RWPE2 (cell line): Measurements from ENCODE around the gene IZUMO4.
A peak's percentile ranks its signal among the peaks of the same experiment; 100 is the strongest.

Experiments used
- ATAC-seq: fragments of 200-7000 bp; cut with Tn5 transposase; 3 replicates; pipeline ENCODE4 v1.9.1; 2021; ENCODE audit warnings: low read depth
- DNase-seq: peaks from one replicate; pipeline ENCODE4 v3.0.0-alpha.2; 2020; ENCODE audit warnings: low spot score
- H3K27ac ChIP-seq: fragments of 450-650 bp; 2 replicates; pipeline ENCODE4 v1.5.1; 2017; ENCODE audit warnings: mild to moderate bottlenecking; ENCODE audit not compliant: poor library complexity, severe bottlenecking
- H3K27me3 ChIP-seq: fragments of 250-450 bp; sonication (Bioruptor Pico); 2 replicates; pipeline ENCODE4 v1.5.1; 2021; ENCODE audit warnings: mild to moderate bottlenecking, moderate library complexity; ENCODE audit not compliant: insufficient read depth, poor library complexity, severe bottlenecking
- H3K36me3 ChIP-seq: fragments of 250-450 bp; sonication (Bioruptor Pico); 2 replicates; pipeline ENCODE4 v1.5.1; 2020; ENCODE audit warnings: low read depth, mild to moderate bottlenecking, moderate library complexity
- H3K4me1 ChIP-seq: fragments of 250-450 bp; sonication (Bioruptor Pico); 2 replicates; pipeline ENCODE4 v1.5.1; 2021; ENCODE audit warnings: mild to moderate bottlenecking, moderate library complexity; ENCODE audit not compliant: insufficient read depth, poor library complexity, severe bottlenecking
- H3K4me3 ChIP-seq: fragments of 250-450 bp; sonication (Bioruptor Pico); 2 replicates; pipeline ENCODE4 v1.5.1; 2021; ENCODE audit warnings: mild to moderate bottlenecking, moderate library complexity; ENCODE audit not compliant: severe bottlenecking
- H3K9me3 ChIP-seq: fragments of 250-450 bp; sonication (Bioruptor Pico); 2 replicates; pipeline ENCODE4 v1.5.1; 2021; ENCODE audit warnings: mild to moderate bottlenecking, moderate library complexity; ENCODE audit not compliant: severe bottlenecking
- TF ChIP-seq, protein P1 (sequence below): fragments of 450-650 bp; IDR thresholded peaks from one replicate; pipeline ENCODE4 v1.5.1; 2017; ENCODE audit warnings: mild to moderate bottlenecking, moderate library complexity; ENCODE audit not compliant: poor library complexity, severe bottlenecking

The IZUMO4 gene

DNA sequence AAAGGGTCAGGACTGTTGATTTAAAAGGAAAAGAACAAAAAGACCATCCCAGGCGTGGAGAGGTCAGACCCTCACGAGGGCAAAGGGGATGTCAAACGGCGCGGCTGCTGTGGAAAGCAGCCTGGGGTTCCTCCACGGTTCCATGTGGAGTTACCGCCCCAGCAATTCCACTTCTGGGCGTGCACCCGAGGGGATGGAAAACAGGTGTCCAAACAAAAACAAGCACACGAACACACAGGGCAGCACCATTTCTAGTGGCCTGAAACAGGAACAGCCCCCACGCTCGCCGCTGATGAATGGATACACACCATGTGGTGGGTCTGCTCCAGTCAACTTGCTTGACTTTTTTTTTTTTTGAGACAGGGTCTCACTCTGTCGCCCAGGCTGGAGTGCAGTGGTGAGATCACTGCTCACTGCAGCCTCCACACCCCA lies 43.4 kb downstream of the IZUMO4 start:
- Histone ChIP-seq H3K9me3 (no peaks in the 10 kb centered on the region), H3K27me3 (no peaks in the 10 kb centered on the region), H3K27ac (no peak overlapping the region), H3K4me3 (no peak overlapping the region), H3K4me1 (no peaks in the 10 kb centered on the region), H3K36me3 (peaks cover 33% of the 10 kb centered on the region)
- DNase-seq (no peak), ATAC-seq (no peak)
- TF ChIP-seq, protein P1, sequence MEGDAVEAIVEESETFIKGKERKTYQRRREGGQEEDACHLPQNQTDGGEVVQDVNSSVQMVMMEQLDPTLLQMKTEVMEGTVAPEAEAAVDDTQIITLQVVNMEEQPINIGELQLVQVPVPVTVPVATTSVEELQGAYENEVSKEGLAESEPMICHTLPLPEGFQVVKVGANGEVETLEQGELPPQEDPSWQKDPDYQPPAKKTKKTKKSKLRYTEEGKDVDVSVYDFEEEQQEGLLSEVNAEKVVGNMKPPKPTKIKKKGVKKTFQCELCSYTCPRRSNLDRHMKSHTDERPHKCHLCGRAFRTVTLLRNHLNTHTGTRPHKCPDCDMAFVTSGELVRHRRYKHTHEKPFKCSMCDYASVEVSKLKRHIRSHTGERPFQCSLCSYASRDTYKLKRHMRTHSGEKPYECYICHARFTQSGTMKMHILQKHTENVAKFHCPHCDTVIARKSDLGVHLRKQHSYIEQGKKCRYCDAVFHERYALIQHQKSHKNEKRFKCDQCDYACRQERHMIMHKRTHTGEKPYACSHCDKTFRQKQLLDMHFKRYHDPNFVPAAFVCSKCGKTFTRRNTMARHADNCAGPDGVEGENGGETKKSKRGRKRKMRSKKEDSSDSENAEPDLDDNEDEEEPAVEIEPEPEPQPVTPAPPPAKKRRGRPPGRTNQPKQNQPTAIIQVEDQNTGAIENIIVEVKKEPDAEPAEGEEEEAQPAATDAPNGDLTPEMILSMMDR: no peak

DNA sequence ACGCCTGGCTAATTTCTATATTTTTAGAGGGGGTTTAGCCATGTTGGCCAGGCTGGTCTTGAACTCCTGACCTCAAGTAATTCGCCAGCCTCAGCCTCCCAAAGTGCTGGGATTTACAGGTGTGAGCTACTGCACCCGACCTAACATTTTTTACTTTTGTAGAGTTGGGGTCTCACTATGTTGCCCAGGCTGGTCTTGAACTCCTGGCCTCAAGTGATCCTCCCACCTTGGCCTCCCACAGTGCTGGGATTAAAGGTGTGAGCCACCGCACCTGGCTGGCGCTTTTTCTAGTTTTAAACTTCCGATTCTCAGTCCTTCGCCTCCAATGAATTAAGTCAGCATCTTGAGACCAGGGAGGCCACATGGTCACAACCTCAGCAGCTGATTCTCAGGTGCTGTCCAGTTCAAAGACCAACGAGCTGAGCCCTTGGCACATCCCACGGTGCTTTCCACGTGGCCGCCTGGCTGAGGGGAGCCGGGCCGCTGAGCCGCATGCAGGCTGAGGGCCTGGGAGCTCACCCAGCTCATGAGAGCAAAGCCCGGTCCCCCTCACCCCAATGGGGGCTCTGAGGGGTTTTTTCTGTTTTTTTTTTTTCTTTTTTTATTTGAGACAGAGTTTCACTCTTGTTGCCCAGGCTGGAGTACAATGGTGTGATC lies 45.6 kb downstream of the IZUMO4 start:
- Histone ChIP-seq H3K4me1 (no peaks in the 10 kb centered on the region), H3K4me3 (no peak overlapping the region), H3K36me3 (peaks cover 33% of the 10 kb centered on the region), H3K27ac (no peak overlapping the region), H3K27me3 (no peaks in the 10 kb centered on the region), H3K9me3 (no peaks in the 10 kb centered on the region)
- TF ChIP-seq, protein P1: no peak
- no peak for ATAC-seq
- DNase-seq: no peak

DNA sequence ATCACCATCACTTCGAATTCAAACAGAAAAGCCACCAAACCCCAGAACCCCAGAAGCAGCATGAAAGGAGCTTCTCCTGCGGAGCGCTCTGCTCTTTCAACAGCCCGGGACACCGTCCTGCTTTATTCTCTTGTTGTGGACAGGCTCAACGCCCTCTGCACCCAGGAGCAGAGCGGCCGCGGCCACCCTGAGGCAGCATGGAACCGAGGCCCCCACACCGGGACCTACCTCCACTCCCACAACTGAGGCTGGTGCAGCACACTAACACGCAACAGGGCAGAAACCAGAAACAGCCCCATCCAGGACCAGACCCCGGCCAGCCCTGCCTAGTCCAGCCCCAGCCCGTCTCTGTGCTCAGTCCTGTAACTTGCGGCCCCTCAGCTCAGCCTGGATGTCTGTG lies 47.5 kb downstream of the IZUMO4 start:
- H3K4me3 ChIP-seq: no peak overlapping the region
- H3K36me3 ChIP-seq: peaks cover 30% of the 10 kb centered on the region
- no peaks in the 10 kb centered on the region for H3K27me3 ChIP-seq
- H3K27ac ChIP-seq: no peak overlapping the region
- no peaks in the 10 kb centered on the region for H3K9me3 ChIP-seq
- no peak for ATAC-seq
- DNase-seq: no peak
- H3K4me1 ChIP-seq: no peaks in the 10 kb centered on the region
- TF ChIP-seq, protein P1: no peak

DNA sequence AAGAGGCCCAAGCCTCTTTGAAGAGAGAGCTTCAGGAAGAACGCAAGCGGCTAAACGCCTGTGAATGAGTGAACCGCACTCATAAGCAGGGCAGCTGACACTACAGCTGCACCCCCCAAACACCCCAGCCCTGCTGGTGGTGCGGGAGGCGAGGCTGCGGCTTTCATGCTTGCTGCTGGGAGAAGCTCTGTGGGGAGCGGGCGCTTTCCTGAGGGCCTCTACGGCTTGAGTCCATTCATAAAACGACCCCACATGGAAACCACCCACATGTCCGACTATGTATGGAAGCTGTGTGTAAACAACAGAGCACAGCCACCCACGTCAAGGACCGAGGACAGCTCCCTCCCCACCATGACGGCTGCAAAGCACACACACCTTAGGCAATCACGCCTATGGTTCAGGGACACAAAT lies 49.1 kb downstream of the IZUMO4 start:
- Histone ChIP-seq H3K36me3 (peaks cover 24% of the 10 kb centered on the region), H3K9me3 (no peaks in the 10 kb centered on the region), H3K4me3 (no peak overlapping the region), H3K4me1 (peaks cover 6% of the 10 kb centered on the region), H3K27ac (no peak overlapping the region), H3K27me3 (no peaks in the 10 kb centered on the region)
- DNase-seq: no peak
- no peak for ATAC-seq
- TF ChIP-seq, protein P1: no peak

DNA sequence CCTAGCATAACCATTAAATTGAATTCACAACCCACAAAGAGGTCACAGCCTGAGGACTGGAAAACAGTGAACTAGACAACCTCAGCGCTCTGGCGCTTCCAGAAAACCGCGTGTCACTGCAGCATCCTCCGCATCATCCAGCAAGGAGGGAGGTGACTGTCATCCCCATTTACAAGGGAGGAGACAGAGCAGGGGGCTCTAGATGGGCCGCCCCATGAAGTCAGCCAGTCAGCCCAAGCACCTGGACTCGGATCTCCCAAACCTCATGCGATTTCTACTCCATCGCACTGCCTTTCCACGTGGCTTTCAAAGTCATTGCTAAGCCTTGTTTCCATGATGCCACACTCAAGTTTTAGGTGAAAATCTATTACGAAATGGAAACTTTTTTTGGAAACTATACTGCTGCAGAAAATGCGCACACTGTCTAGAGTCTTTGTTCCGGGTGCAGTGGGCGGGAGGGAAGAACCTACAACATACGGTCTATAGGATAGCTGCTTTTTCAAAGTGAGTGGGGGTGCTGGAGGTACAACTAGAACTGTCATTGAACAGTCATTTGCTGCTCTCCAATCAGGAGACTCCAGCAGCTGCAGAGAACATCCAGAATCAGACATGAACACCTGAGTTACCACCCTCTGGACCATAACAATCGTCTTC lies 51.9 kb downstream of the IZUMO4 start:
- no peak for DNase-seq
- Histone ChIP-seq H3K36me3 (peaks cover 24% of the 10 kb centered on the region), H3K27me3 (no peaks in the 10 kb centered on the region), H3K27ac (peak overlapping the region; percentile 78), H3K4me3 (no peak overlapping the region), H3K9me3 (no peaks in the 10 kb centered on the region), H3K4me1 (peaks cover 10% of the 10 kb centered on the region)
- TF ChIP-seq, protein P1: no peak
- ATAC-seq: no peak
